ENCODE data around the gene ANKDD1B. TPM values are rescaled to one million over a fixed set of nuclear protein-coding genes. Genes with fewer than 3 reads are reported as not detected.

ANKDD1B gene
- total and polyA plus RNA-seq, 2 of the 8 experiments (the other 6 are each of a cell fraction or from before 2014, with no cell fraction given), result 0.08 to 0.22 TPM

GRCh38 chr5:75651575-75652238, 40.5 kb downstream of the ANKDD1B start:
- no peaks in the 10 kb centered on the region for H3K27me3 ChIP-seq (replicated peaks in 1 of 4; ENCODE audit: control insufficient read depth in 3 of 4, extremely low read depth in 1 of 4, insufficient read depth in 3 of 4, low read length in 3 of 4)
- no peak overlapping the region for H3K4me2 ChIP-seq (ENCODE audit: insufficient read depth in 1 of 2, low read depth in 2 of 2, low read length in 2 of 2)
- H3K18ac ChIP-seq (ENCODE audit: extremely low read depth, low read length), result no peak overlapping the region
- no peak overlapping the region for H2BK5ac ChIP-seq (ENCODE audit: low read depth, low read length)
- H3K4ac ChIP-seq (replicated peaks; ENCODE audit: insufficient read length, low read depth, low read length), result no peak overlapping the region
- H3K14ac ChIP-seq (ENCODE audit: insufficient read length), result no peak overlapping the region
- H4K8ac ChIP-seq (ENCODE audit: extremely low read depth, insufficient read depth, low read length), result 0 out of 2 replicates have a peak overlapping the region, but pooled peaks have one; percentile 23
- no peak overlapping the region for H3K4me3 ChIP-seq (ENCODE audit: extremely low read depth in 1 of 4, insufficient read depth in 2 of 4, low read depth in 3 of 4, low read length in 4 of 4)
- no peaks in the 10 kb centered on the region for H3K79me1 ChIP-seq (ENCODE audit: low read depth, low read length)
- no peak overlapping the region for H3K56ac ChIP-seq (replicated peaks; ENCODE audit: insufficient read length, low read depth, low read length)
- no peak overlapping the region for H3K27ac ChIP-seq (ENCODE audit: low read depth, low read length)
- H3K4me1 ChIP-seq (replicated peaks in 1 of 4; ENCODE audit: control insufficient read depth in 3 of 4, insufficient read depth in 4 of 4, low read length in 3 of 4), result peaks cover 0 to 2% (median 1%) of the 10 kb centered on the region in 4 experiments; a peak in 3 of 7 replicates
- no peak overlapping the region for H4K91ac ChIP-seq (replicated peaks; ENCODE audit: insufficient read length, low read length)
- FAIRE-seq, result no peak
- H2AK5ac ChIP-seq (ENCODE audit: low read depth, low read length), result no peak overlapping the region
- 88% methylated on average over 4 of the region's 4 CpGs; no CpG with 5 or more reads in 1 of the 2 experiments for WGBS, 2 experiments (ENCODE audit: extremely low coverage in 1 of 2, insufficient coverage in 1 of 2, insufficient read length in 1 of 2, insufficient replicate concordance in 2 of 2, low coverage in 1 of 2, low lambda C conversion rate in 2 of 2, missing lambda C conversion rate in 1 of 2)
- no peaks in the 10 kb centered on the region for H3K23me2 ChIP-seq (ENCODE audit: low read depth, low read length)
- H3K9ac ChIP-seq (replicated peaks in 1 of 4; ENCODE audit: extremely low read depth in 1 of 4, low read depth in 3 of 4, low read length in 3 of 4), result no peak overlapping the region
- ChIA-PET POLR2A (ENCODE audit: partially characterized antibody) (no interaction called here), CTCF (ENCODE audit: partially characterized antibody) (no interaction called here)
- no peak for DNase-seq (ENCODE audit: low read depth in 1 of 2, low spot score in 2 of 2)
- no peak overlapping the region for H2BK15ac ChIP-seq (ENCODE audit: low read length)
- no peak overlapping the region for H2BK12ac ChIP-seq (ENCODE audit: low read depth, low read length)
- H3K79me2 ChIP-seq (ENCODE audit: control insufficient read depth in 1 of 2, insufficient read depth in 2 of 2, low read length in 2 of 2), result no peaks in the 10 kb centered on the region
- no peaks in the 10 kb centered on the region for H3K9me3 ChIP-seq (ENCODE audit: insufficient read depth in 2 of 2, low read depth in 1 of 2, low read length in 1 of 2)
- TF ChIP-seq CHD2 (IDR thresholded peaks at IDR 0.05; ENCODE audit: low read length) (no peak), KDM5A (IDR thresholded peaks at IDR 0.05; ENCODE audit: low read length) (no peak)
- no peaks in the 10 kb centered on the region for H4K20me1 ChIP-seq (replicated peaks in 1 of 2; ENCODE audit: control insufficient read depth in 1 of 2, insufficient read depth in 2 of 2, low read length in 2 of 2)
- no peak overlapping the region for H2BK20ac ChIP-seq (ENCODE audit: low read length)
- H2BK120ac ChIP-seq (replicated peaks; ENCODE audit: low read depth, low read length), result no peak overlapping the region
- H4K5ac ChIP-seq (ENCODE audit: insufficient read length, low read depth, low read length), result no peak overlapping the region
- no peak overlapping the region for H3K23ac ChIP-seq (ENCODE audit: insufficient read length)
- no peaks in the 10 kb centered on the region for H3K36me3 ChIP-seq (ENCODE audit: control insufficient read depth in 2 of 4, insufficient read depth in 4 of 4, low read length in 3 of 4)
- peak overlapping the region; percentile 11; the same call in 1 of the 2 replicates for H2AFZ ChIP-seq (ENCODE audit: low read length)

Measured in H1 (cell line).